GM03348 (cell line): ENCODE data around the gene DCPS.
"Not testable (repeated sequence)": the region's sequence is repeated elsewhere in the genome, so short reads cannot be mapped to it uniquely, and the experiment has no call there.

ENCODE experiments used
- DNase-seq: peaks from one replicate; pipeline ENCODE4 v3.0.0; 2012; ENCODE audit warnings: low spot score

Gene DCPS

DNA sequence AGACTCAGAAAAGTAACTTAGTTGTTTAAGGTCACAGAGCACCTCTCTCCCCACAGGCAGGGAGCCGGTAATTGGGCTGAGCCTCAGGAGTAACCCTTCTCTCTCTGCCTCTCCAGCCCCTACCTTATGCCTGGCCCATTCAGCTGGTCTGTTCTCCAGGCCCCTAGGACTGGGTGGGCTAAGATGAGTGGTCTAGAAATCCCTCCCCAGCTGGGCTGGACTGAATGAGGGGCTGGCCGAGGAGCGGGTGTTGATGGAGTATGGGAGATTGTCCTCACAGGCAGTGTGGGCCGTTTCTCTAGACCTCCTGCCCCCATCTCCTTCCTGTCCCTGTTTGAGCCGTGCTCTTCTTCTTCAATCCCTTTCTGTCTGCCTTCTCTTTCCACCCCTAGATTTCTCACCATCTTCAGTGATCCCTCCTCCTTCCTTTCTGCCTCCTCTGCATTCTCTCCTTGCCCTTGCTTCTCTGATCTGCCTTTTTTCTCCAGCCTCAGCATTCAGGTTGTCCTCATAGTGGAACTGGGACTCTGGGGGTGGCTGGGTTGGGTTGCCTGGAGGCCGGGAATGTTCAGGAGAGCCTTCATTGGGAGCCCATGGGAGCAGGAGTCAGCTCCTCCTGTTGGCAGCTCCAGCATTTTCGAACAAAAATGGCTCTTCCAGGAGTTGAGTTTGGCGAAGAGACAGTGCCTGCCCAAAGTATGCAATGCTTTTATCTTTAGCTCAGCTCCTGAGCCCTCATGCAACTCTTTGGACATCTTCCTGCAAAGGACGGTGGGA, 59.2 kb downstream of the DCPS start:
- no peak for DNase-seq

DNA sequence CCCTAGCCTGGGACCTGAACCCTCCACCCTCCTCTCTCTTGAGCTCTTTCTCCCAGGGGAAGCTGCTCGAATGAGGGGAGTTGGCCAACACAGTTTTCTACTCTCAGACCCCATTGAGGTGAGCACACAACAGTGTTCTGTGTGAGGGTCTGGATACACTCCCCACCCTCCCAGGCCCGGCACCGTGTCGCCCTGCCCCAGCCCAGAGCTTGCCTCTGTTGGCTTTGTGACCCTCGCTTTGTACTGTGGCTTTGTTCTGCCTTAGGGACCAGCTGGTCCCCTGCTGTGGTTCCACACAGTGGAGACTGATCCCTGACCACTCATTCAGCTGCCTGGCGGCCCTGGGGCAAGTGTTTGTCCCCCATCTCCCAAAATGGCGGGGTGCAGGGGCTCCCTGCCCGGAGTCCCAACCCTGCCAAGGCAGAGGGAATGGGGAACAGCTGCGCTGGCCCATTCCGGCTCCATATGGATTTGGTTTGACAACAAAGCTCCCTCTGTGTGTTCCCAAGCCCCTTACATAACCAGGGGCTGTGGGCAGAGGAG, 59.9 kb downstream of the DCPS start:
- no peak for DNase-seq

- not testable (repeated sequence) for DNase-seq
Observed at GRCh38 chr11:126364735-126365134, 60.9 kb downstream of the DCPS start.

GRCh38 chr11:126365508-126365907, 61.6 kb downstream of the DCPS start:
- DNase-seq: not testable (repeated sequence)

DNA sequence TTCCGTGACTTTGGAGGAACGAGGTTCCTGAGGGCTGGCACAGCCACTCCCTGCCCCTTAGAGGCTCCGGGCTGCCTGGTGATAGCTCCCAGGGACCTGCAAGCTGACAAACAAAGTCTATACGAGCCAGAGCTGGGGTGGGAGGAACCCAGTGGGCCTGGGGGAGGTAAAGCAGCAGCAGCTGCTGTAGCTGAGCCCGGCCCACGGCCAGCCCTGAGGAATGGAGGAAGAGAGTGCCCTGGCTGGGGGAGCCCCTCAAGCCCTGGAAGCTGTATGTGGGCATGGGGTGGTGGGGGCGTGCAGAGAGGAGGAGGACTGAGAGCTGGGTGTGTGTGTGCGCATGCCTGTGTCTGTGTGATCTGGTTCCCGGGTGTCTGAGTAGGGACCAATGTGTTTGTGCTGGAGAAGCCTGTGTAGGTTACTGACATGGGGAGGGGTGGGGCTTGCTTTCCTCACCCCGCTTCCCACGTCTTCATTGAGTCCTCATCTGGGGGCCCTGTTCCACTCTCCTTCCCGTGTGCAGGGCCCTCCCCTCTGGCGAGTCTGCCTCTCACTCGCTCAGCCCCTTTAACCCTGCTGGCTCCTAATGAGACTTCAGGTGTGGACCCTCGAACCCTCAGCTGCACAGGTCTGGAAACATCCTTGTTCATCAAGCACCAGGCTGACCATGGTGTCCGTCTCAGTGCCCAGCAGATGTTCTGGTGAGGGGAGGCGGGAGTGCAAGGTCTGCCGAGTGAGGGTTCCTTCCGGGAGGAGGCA, 62.4 kb downstream of the DCPS start:
- DNase-seq: no peak

GRCh38 chr11:126366823-126367654, 63.2 kb downstream of the DCPS start:
- not testable (repeated sequence) for DNase-seq

DNA sequence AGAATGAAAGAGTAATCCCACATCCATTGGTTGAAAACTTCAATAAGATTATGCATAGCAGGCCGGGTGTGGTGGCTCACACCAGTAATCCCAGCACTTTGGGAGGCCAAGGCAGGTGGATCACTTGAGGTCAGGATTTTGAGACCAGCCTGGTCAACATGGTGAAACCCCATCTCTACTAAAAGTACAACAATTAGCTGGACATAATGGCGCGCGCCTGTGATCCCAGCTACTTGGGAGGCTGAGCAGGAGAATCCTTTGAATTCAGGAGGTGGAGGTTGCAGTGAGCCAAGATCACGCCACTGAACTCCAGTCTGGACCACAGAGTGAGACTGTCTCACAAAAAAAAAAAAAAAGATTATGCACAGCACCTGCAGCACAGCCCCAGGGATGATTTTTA, 63.9 kb downstream of the DCPS start:
- DNase-seq: not testable (repeated sequence)

GRCh38 chr11:126368336-126369119, 64.7 kb downstream of the DCPS start:
- DNase-seq: not testable (repeated sequence)

DNA sequence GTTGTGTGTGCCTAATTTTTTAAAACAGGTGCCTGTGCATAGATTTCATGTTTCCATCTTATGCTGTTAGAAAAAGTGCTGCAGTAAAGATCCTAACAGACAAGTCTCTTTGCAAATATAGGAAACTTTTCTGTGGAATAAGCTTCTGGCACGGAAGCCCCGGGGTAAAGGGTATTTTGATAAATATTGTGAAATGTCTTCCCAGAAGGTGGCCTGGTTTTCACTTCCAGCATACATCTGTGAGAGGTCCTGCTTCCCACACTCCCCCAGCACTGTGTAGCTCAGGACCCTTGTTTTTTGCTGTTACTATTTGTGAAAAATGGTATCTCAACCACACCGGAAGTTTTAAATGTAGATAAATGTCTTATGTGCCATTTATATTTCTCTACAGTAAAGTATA, 66.2 kb downstream of the DCPS start:
- DNase-seq: no peak

DNA sequence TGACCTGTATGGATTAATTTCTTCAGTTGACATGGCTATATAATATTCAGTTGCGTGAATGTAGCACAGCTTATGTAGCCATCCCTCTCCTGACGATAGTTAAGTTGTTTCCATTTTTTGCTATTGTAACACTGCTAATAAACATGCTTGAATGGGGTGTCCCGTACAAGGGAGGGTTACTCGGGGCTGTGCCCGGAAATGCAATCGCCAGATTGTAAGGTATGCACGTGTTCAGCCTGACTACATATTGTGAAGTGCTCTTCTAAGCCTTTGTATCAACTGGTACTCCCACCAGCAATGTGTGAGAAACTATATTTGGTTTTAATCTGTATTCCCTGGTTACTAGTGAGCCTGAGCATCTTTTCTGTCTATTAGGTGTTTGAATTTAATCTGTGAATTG, 67.7 kb downstream of the DCPS start:
- no peak for DNase-seq

GRCh38 chr11:126373389-126374066, 69.7 kb downstream of the DCPS start:
- not testable (repeated sequence) for DNase-seq

- DNase-seq: not testable (repeated sequence)
Observed at GRCh38 chr11:126374562-126375300, 70.9 kb downstream of the DCPS start.

GRCh38 chr11:126375726-126376125, 71.9 kb downstream of the DCPS start:
- no peak for DNase-seq

DNA sequence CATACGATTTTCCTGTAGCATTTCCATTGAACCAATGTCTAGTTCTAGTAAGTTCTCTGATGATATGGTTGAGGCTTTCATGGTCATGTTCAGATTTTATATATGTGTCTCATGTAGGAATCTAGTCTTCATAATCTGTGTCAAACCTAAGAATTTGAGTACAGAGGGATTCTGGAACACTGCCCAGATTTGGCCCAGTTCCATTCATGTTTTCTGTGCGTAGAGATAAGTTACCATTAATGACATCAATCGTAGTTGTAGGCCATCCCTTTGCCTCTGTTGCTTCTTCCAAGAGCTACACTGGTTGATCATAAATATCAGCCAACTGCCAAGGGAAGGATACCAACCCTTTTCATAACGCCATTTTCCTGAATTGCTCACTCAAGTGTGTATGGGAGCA, 74.9 kb downstream of the DCPS start:
- no peak for DNase-seq

DNA sequence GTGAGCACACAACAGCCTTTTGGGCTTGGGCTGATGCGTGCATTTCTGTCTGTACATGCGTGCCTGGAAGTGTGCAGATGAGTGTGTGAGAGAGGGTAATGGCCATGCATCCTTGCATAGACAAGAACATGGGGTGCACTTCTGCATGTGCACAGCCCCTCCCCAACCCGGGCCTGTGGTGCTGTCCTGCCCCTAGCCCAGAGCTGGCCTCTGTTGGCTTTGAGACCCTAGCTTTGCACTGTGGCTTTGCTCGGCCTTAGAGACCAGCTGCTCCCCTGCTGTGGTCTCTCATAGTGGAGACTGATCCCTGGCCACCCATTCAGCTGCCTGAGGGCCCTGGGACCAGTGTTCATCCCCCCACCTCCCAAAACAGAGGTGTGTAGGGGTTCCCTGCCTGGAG, 77.0 kb downstream of the DCPS start:
- no peak for DNase-seq

DNA sequence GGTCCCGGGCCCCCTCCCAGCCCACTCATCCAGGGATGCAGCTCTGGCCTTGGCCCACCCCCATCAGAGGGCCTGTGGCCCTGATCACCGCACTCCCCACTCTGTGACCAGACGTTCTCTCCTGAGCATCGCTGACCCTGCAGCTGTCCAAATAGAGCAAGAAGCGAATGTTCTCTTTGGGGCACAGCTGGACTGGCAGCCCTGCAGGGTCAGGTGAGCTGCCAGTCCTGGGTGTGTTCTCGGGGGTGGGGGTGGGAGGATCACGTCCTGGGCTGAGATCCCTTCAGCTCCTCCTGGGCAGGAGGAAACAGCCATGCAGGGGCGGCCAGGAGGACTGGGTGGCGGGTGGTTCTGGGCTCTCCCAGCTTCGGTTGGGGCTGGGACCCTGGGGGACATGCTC, 78.1 kb downstream of the DCPS start:
- not testable (repeated sequence) for DNase-seq

GRCh38 chr11:126382641-126383040, 78.8 kb downstream of the DCPS start:
- not testable (repeated sequence) for DNase-seq

GRCh38 chr11:126383339-126384335, 79.8 kb downstream of the DCPS start:
- no peak for DNase-seq
